Kidney capillary endothelial cell (primary cell): ENCODE results near the gene ZFYVE28.
"Not testable (repeated sequence)": the region's sequence is repeated elsewhere in the genome, so short reads cannot be mapped to it uniquely, and the experiment has no call there.

Experiments used
- DNase-seq: peaks from one replicate; pipeline ENCODE4 v3.0.0-alpha.2; 2018; ENCODE audit warnings: low spot score

Gene ZFYVE28

GRCh38 chr4:2390784-2391421 lies 27.5 kb downstream of the ZFYVE28 start:
- DNase-seq = no peak

GRCh38 chr4:2390146-2390545 lies 28.3 kb downstream of the ZFYVE28 start:
- no peak for DNase-seq

- DNase-seq = no peak
Observed at GRCh38 chr4:2389691-2390090, 28.8 kb downstream of the ZFYVE28 start.

- no peak for DNase-seq
Observed at GRCh38 chr4:2388429-2389182, 29.8 kb downstream of the ZFYVE28 start.

- no peak for DNase-seq
Observed at GRCh38 chr4:2387829-2388228, 30.6 kb downstream of the ZFYVE28 start.

GRCh38 chr4:2387218-2387617 lies 31.2 kb downstream of the ZFYVE28 start:
- no peak for DNase-seq

- DNase-seq = no peak
Observed at GRCh38 chr4:2386717-2387116, 31.7 kb downstream of the ZFYVE28 start.

GRCh38 chr4:2385516-2385915 lies 32.9 kb downstream of the ZFYVE28 start:
- no peak for DNase-seq

- DNase-seq = no peak
Observed at GRCh38 chr4:2384245-2384644, 34.2 kb downstream of the ZFYVE28 start.

- DNase-seq = no peak
Observed at GRCh38 chr4:2383760-2384159, 34.7 kb downstream of the ZFYVE28 start.

- not testable (repeated sequence) for DNase-seq
Observed at GRCh38 chr4:2383220-2383631, 35.2 kb downstream of the ZFYVE28 start.

- DNase-seq = not testable (repeated sequence)
Observed at GRCh38 chr4:2382769-2383202, 35.7 kb downstream of the ZFYVE28 start.

- DNase-seq = not testable (repeated sequence)
Observed at GRCh38 chr4:2380589-2380988, 37.9 kb downstream of the ZFYVE28 start.

- DNase-seq = no peak
Observed at GRCh38 chr4:2378898-2379297, 39.5 kb downstream of the ZFYVE28 start.

GRCh38 chr4:2378401-2378800 lies 40.0 kb downstream of the ZFYVE28 start:
- no peak for DNase-seq

GRCh38 chr4:2377241-2377640 lies 41.2 kb downstream of the ZFYVE28 start:
- no peak for DNase-seq

- DNase-seq = no peak
Observed at GRCh38 chr4:2375427-2375826, 43.0 kb downstream of the ZFYVE28 start.

GRCh38 chr4:2373532-2373931 lies 44.9 kb downstream of the ZFYVE28 start:
- no peak for DNase-seq

GRCh38 chr4:2372488-2373030 lies 45.9 kb downstream of the ZFYVE28 start:
- DNase-seq = no peak

GRCh38 chr4:2371765-2372487 lies 46.5 kb downstream of the ZFYVE28 start:
- DNase-seq = no peak

- no peak for DNase-seq
Observed at GRCh38 chr4:2370597-2371320, 47.7 kb downstream of the ZFYVE28 start.
